IPS-15b (cell line): ENCODE results near the gene SQSTM1.
"Not testable (repeated sequence)": the region's sequence is repeated elsewhere in the genome, so short reads cannot be mapped to it uniquely, and the experiment has no call there.

Experiments used
- H3K27me3 ChIP-seq: one replicate; pipeline ENCODE4 v1.6.1; 2013; ENCODE audit warnings: low read length; ENCODE audit not compliant: control insufficient read depth, insufficient read depth
- H3K36me3 ChIP-seq: one replicate; pipeline ENCODE4 v1.6.1; 2013; ENCODE audit warnings: low read length; ENCODE audit not compliant: control insufficient read depth, insufficient read depth
- H3K4me1 ChIP-seq: one replicate; pipeline ENCODE4 v1.6.1; 2013; ENCODE audit warnings: mild to moderate bottlenecking, low read length; ENCODE audit not compliant: control insufficient read depth, insufficient read depth
- H3K4me3 ChIP-seq: one replicate; pipeline ENCODE4 v1.5.1; 2013; ENCODE audit warnings: low read depth, low read length
- H3K9ac ChIP-seq: one replicate; pipeline ENCODE4 v1.6.1; 2013; ENCODE audit warnings: low read depth, mild to moderate bottlenecking, low read length
- H3K9me3 ChIP-seq: one replicate; pipeline ENCODE4 v1.6.1; 2013; ENCODE audit warnings: mild to moderate bottlenecking, low read length; ENCODE audit not compliant: control insufficient read depth, insufficient read depth

Gene SQSTM1

DNA sequence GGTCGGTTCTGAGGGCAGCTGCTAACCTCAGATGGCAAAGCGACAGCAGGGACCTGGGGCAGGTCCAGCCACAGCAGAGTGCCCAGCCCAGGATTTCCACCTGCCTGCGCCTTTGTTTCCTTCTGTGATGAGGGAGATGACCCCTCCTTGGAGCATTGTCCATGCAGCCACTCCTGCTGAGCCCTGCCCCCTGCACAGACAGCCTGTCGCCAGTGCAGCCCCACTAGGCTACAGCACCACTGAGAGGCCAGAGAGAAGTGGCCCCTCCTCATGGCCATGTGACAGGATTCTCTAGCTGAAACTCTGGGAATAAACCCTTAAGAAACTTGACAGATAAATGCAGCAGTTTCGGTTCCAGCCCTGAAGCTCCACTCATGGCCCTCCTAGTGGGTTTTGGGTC, 48.4 kb downstream of the SQSTM1 start:
- Histone ChIP-seq H3K9ac (no peak overlapping the region), H3K4me1 (no peaks in the 10 kb centered on the region), H3K27me3 (no peaks in the 10 kb centered on the region), H3K36me3 (peaks cover 36% of the 10 kb centered on the region), H3K4me3 (no peak overlapping the region), H3K9me3 (no peaks in the 10 kb centered on the region)

DNA sequence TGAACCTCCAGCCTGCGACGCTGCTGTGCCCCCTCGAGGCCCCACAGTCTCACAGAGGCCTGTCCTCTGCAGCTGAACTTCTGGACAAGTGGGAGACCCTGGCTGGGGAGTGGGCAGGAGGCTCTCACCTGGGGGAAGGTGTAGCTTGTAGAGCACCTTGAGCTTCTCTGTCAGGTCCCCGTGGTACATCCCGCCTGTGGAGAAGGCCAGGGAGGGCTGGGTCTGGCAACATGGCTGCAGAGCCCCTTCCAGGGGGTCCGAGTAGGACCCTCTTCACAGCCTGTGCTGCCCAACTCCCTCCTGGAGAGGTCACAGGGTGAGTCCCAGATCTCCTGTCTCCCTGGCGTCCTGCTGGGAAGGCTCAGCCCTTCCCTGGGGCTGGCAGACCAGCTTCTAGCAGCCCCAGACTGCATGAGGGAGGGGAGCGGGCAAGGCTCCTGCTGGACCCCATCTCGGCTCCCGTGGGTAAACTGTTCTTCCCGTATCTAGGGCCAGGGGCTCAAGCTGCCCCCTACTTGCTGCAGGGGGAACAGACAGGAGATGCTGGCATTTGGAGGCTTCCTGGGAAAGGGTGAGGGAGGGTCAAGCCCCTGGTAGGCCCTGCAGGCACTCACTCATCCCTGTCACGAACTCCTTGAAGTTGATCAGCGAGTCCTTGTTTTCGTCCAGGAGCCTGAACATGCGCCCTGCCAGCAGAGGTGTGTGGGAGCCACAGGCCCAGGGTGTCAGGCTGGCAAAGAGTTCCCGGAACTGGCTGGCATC, 49.1 kb downstream of the SQSTM1 start:
- Histone ChIP-seq H3K9me3 (no peaks in the 10 kb centered on the region), H3K9ac (no peak overlapping the region), H3K36me3 (peaks cover 42% of the 10 kb centered on the region), H3K27me3 (no peaks in the 10 kb centered on the region), H3K4me1 (no peaks in the 10 kb centered on the region), H3K4me3 (no peak overlapping the region)

DNA sequence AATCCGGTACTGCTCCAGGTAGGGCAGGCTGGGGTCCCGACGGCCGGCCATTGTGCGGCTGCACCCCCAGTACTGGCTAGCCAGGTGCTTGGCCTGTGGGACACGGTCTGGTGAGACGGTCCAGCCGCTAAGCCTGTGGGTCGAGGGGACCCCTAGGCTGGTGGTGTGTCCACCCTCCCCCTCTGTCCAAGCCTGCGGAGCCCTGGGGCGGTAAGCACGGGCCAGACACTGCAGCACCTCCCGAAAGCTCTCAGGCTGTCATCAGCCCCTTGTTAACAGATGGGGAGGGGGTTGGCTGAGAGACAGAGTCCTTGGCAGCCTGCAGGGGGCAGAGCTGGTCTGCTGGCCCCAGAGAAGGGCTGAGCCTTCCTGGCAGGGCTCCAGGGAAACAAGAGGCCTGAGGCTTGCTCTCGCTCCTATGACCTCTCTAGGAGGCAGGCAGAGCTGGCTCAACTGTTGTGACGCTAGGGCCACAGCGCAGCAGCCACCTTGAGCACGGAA, 49.7 kb downstream of the SQSTM1 start:
- Histone ChIP-seq H3K4me3 (no peak overlapping the region), H3K9me3 (no peaks in the 10 kb centered on the region), H3K36me3 (peaks cover 42% of the 10 kb centered on the region)

DNA sequence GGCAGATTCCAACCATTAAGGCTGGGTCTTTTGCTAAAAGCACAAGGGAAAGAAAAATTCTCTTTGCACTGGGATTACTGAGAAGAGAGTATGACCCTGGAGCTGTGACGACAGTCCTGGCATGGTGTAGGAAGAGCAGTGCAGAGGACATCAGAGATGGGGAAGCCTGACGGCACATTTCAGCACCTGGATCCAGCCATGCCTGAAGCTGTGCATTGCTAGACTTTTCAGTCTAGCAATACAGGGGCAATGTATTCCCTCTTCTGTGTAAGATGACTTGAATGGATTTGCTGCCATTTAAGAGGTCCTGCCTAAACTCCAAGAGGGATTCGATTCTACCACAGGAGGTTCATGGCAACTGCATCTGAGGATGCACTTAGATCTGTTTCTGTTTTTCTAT, 50.2 kb downstream of the SQSTM1 start:
- no peaks in the 10 kb centered on the region for H3K4me1 ChIP-seq
- H3K9me3 ChIP-seq, result no peaks in the 10 kb centered on the region
- H3K9ac ChIP-seq, result no peak overlapping the region
- H3K4me3 ChIP-seq, result no peak overlapping the region
- H3K36me3 ChIP-seq, result peaks cover 42% of the 10 kb centered on the region
- H3K27me3 ChIP-seq, result no peaks in the 10 kb centered on the region

More for the DNA sequence above, 49.7 kb downstream of the SQSTM1 start:
- Histone ChIP-seq H3K27me3 (no peaks in the 10 kb centered on the region), H3K9ac (no peak overlapping the region), H3K4me1 (no peaks in the 10 kb centered on the region)

DNA sequence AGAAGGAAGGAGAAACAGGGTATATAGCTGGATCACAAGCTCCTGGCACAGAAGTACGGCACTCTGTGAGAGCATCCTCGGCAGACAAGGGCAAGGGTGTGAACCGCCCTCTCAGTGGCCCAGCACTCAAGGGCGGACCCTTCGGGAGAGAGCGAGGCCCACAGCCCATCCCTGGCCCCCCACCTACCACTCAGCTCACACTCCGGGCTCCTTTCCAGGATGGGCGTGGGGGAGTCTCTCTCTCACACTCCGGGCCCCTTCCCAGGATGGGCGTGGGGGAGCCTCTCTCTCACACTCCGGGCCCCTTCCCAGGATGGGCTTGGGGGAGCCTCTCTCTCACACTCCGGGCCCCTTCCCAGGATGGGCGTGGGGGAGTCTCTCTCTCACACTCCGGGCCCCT, 50.8 kb downstream of the SQSTM1 start:
- H3K9ac ChIP-seq, H3K4me1 ChIP-seq, H3K9me3 ChIP-seq, H3K27me3 ChIP-seq, H3K4me3 ChIP-seq: not testable (repeated sequence)
- H3K36me3 ChIP-seq, result peaks cover 37% of the 10 kb centered on the region

DNA sequence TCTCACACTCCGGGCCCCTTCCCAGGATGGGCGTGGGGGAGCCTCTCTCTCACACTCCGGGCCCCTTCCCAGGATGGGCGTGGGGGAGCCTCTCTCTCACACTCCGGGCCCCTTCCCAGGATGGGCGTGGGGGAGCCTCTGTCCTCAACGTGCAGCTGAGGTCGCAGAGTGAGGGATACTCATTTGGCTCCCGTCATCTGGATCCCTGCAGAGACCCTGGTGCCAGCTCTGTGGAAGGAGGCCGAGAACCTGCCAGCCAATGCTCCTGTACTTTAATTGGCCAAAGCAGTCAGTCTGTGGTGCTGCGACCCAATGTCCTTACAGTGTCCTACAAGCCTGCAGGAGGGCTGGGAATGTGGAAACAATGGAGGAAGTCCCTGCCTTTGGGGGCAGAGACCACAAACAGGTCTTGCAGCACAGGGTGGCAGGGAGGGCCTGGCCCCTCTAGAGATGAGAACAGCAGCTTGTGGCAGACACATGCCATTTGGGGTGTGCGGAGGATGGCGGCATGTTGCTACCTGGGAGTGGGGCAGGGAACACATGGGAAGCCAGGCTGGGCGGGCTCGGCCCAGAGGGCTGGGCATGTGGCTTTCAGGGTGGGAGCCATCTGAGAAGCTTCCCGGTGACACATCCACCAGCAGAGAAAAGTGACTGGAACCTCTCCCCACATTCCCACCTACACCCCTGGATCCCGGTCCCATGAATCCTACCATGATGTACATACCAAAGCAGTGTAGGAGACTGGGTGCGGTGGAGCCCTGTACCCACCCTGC, 51.5 kb downstream of the SQSTM1 start:
- Histone ChIP-seq H3K27me3 (no peaks in the 10 kb centered on the region), H3K36me3 (peaks cover 37% of the 10 kb centered on the region), H3K4me3 (no peak overlapping the region), H3K9ac (no peak overlapping the region), H3K4me1 (no peaks in the 10 kb centered on the region), H3K9me3 (no peaks in the 10 kb centered on the region)

DNA sequence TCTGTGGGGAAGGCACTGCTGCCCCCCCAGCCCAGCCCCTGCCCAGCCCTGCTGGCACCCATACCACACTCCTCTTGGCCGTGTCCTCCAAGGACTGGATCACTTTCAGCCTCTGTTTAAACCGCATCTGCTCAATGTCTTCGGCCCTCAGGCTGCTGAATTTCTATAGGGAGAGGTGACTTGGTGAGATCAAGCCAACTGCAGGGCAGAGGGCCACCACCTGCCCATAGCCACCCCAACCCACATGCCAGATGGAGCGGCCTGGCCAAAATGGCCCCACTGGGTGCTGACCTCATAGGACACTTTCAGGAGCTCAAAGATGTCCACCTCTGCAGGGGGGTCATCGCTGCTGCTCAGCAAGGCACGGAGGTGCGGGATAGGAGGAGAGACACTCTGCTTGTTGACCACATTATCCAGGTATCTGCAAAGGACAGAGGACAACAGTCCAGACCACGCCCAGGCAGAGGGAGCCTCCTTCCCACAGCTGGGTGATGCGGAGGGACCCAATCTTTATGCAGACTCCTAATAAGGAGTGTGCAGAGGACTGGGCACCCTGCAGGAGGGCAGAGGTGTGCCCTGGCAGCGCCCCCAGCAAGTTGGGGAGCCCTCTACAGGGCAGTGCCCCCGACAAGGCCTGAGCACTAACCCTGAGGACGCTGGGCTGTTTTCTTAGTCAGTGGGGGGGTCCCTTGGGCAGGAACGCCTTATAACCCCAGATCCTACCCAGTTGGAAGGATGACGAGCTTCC, 52.3 kb downstream of the SQSTM1 start:
- H3K9me3 ChIP-seq, result no peaks in the 10 kb centered on the region
- H3K27me3 ChIP-seq, result no peaks in the 10 kb centered on the region
- H3K9ac ChIP-seq, result no peak overlapping the region
- peaks cover 37% of the 10 kb centered on the region for H3K36me3 ChIP-seq
- H3K4me3 ChIP-seq, result no peak overlapping the region
- no peaks in the 10 kb centered on the region for H3K4me1 ChIP-seq

DNA sequence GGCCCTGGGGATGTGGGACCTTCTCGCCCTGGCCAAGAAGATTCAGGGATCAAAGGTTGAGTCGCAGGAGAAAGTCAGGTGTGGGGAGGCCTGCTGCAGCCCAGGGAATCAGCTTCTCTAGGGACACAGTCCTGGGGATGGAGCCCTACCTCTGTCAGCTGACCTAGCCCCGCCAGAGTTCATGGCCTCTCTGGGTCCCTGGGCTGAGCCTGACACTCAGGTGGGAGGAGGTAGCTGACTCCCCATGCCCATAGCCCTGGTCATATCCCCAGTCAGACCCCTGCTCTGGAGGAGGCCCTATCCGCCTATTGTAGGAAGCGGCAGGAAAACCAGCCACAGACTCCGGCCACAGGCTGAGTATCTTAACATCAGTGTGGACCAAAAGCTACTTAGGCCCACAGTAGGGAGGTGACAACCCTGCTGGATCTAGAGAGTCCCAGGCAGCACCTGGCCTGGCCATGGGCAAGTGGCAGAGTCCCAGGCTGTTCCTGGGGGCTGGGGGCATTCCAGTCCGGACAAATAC, 52.9 kb downstream of the SQSTM1 start:
- no peak overlapping the region for H3K4me3 ChIP-seq
- no peaks in the 10 kb centered on the region for H3K27me3 ChIP-seq
- H3K36me3 ChIP-seq, result peaks cover 40% of the 10 kb centered on the region
- H3K9me3 ChIP-seq, result no peaks in the 10 kb centered on the region
- no peaks in the 10 kb centered on the region for H3K4me1 ChIP-seq
- H3K9ac ChIP-seq, result no peak overlapping the region

DNA sequence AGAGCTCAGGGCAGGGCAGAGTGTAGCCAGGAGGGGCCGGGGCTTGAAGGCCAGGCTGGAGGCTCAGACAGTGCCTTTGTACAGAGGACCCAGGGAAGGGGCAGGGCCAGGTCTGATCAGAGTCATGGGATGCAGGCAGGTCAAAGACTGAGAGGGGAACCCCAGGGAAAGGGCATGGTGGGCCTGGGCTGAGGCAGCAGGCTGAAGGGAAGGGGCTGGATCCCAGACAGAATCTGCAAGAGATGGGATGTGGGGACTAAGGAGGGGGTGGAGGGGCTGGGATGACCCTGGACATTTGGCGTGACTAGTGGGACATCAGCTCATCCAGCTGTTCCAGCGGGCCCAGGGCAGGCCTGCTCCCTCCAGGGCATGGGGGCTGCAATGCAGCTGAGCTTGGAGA, 53.4 kb downstream of the SQSTM1 start:
- Histone ChIP-seq H3K9me3 (no peaks in the 10 kb centered on the region), H3K9ac (no peak overlapping the region), H3K27me3 (no peaks in the 10 kb centered on the region), H3K36me3 (peaks cover 42% of the 10 kb centered on the region), H3K4me3 (no peak overlapping the region), H3K4me1 (no peaks in the 10 kb centered on the region)

DNA sequence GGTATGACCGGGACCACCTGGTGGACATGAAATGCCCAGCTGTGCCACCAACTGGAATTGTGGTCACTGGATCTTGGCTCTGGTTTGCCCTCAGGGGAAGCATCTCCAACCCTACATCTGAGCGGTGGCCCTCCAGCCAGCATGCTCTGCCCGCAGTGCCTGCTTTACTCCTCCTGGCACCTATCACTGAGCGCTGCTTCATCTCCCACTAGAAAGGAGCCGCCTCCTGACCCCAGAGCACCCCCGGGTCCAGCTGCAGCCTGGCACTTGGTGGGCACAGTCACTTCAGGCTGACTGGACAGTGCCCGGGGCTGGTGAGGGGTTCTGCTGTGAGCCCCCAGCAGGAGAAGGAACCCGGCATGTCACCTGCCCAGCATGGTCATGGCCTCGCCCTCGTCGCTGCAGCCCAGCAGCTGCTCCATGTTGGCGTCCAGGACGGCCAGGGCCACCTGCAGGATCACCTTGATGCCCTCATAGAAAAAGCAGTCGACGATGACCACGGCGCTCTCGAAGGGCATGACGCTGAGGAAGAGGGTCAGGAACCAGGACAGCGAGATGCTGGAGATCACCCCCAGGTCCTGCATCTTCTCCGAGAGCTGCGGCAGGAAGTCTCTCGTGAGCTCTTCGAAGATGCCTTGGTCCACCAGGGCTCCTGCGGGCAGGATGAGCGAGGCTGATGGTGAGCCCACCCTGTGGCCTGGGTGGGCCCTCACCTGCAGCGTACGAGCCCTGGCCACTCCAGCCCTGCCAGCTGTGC, 54.0 kb downstream of the SQSTM1 start:
- Histone ChIP-seq H3K36me3 (peaks cover 44% of the 10 kb centered on the region), H3K4me3 (no peak overlapping the region), H3K9ac (no peak overlapping the region), H3K4me1 (no peaks in the 10 kb centered on the region), H3K27me3 (no peaks in the 10 kb centered on the region), H3K9me3 (no peaks in the 10 kb centered on the region)
